Measurements from ENCODE around the gene MIAT. TPM values are rescaled to one million over a fixed set of nuclear protein-coding genes. Genes with fewer than 3 reads are reported as not detected.

MIAT gene
- total and polyA plus RNA-seq, 2 donors (not counting 3 experiments of a cell fraction or from before 2014, with no cell fraction given) = 0.03 to 0.80 TPM

DNA sequence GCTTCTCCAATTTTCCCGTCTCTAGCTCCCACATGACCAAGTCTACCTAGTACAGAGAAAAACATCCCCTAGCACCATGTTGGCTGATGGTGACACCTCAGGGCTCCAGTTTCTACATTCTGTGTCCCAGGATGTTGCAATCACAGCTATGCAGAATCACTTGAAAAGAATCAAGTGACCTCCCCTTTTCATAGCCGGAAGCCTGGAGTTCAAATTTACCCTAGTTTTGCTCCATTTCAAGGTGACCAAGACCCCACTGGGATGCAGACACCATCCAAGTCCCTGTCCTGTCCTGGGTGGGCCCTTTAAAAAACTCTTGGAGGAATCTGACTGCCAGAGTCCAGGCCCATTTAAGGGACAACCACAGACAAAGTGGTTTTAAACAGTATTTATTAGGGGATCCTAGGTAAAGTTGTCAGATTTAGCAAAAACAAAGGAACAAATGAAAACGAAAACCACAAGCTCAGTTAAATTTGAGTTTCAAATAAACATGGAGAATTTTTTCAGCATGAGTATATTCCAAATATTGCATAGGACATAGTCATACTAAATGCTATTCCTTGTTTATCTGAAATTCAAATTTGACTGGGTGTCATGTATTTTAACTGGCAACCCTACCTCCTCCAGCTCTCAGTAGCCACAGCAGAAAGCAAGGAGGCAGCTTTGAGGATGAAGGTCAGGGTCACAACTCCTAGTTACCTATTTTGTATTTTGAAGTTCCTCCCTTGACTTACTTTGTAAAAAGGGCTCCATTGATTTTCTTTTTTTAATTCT lies 52.4 kb downstream of the MIAT start:
- H4K20me1 ChIP-seq (replicated peaks; ENCODE audit: control insufficient read depth, extremely low read depth, insufficient read depth, low read length) = no peaks in the 10 kb centered on the region
- H2AFZ ChIP-seq (ENCODE audit: low read depth, low read length) = no peak overlapping the region
- H3K9me3 ChIP-seq (replicated peaks; ENCODE audit: control insufficient read depth, insufficient read depth, low read length) = no peaks in the 10 kb centered on the region
- H3K9me1 ChIP-seq (replicated peaks; ENCODE audit: control insufficient read depth, extremely low read depth, insufficient read depth, low read length) = no peaks in the 10 kb centered on the region
- H3K9ac ChIP-seq (replicated peaks; ENCODE audit: extremely low read depth, insufficient read depth, low read length) = no peak overlapping the region
- H3K4me2 ChIP-seq (ENCODE audit: insufficient read depth, low read length) = no peak overlapping the region
- no peak overlapping the region for H3K4me3 ChIP-seq (replicated peaks in 1 of 3; ENCODE audit: insufficient read depth in 1 of 3, low read depth in 1 of 3, low read length in 3 of 3)
- dilution Hi-C loops (cut with MboI; ENCODE audit: extremely low pct_ligation_motif_present, low sequenced_read_pairs) = no loop called here
- H3K27ac ChIP-seq (ENCODE audit: insufficient read depth, low read depth, low read length) = peak overlapping the region; percentile 19
- intact Hi-C loops (cut with micrococcal nuclease) = no loop called here
- no peaks in the 10 kb centered on the region for H3K79me2 ChIP-seq (ENCODE audit: control insufficient read depth, insufficient read depth, low read length)
- peaks cover 34% of the 10 kb centered on the region for H3K4me1 ChIP-seq (ENCODE audit: control insufficient read depth, extremely low read depth, insufficient read depth, low read length)
- BruUV-seq (replicated peaks) = no TSS peak
- no peaks in the 10 kb centered on the region for H3K36me3 ChIP-seq (ENCODE audit: control insufficient read depth in 2 of 2, extremely low read depth in 1 of 2, insufficient read depth in 2 of 2, low read length in 2 of 2)
- no peak for DNase-seq (ENCODE audit: low read depth, low spot score)
- no peaks in the 10 kb centered on the region for H3K27me3 ChIP-seq (ENCODE audit: control insufficient read depth in 2 of 2, insufficient read depth in 2 of 2, low read length in 2 of 2)
- POLR2A ChIA-PET = no interaction called here
- FAIRE-seq = no peak
- CTCF ChIA-PET = interaction anchor here (0.8 to 2.2 kb wide), 7 partner anchors 8 to 47 kb away, joined by 3 to 6 read pairs (median 4); no protein-coding TSS in a partner anchor
- TF ChIP-seq, protein P1, sequence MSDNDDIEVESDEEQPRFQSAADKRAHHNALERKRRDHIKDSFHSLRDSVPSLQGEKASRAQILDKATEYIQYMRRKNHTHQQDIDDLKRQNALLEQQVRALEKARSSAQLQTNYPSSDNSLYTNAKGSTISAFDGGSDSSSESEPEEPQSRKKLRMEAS (IDR thresholded peaks at IDR 0.05; ENCODE audit: insufficient read depth, insufficient read length) = no peak
- TF ChIP-seq EZH2 (IDR thresholded peaks at IDR 0.05; ENCODE audit: borderline replicate concordance, low read depth, low read length, severe bottlenecking) (no peak), GATA2 (IDR thresholded peaks at IDR 0.05; ENCODE audit: insufficient read depth, insufficient read length, low read depth, low read length) (no peak), POLR2AphosphoS5 (IDR thresholded peaks at IDR 0.05; ENCODE audit: insufficient read depth, low read depth, low read length) (no peak), FOS (IDR thresholded peaks at IDR 0.05; ENCODE audit: borderline replicate concordance, insufficient read depth, low read length) (no peak), MYC (IDR thresholded peaks at IDR 0.05; ENCODE audit: low read depth, low read length) (no peak), JUN (IDR thresholded peaks at IDR 0.05; ENCODE audit: borderline replicate concordance, insufficient read depth, insufficient read length, low read depth) (no peak), POLR2A (IDR thresholded peaks at IDR 0.05; ENCODE audit: low read depth, low read length) (no peak)
- TF ChIP-seq, protein P2, sequence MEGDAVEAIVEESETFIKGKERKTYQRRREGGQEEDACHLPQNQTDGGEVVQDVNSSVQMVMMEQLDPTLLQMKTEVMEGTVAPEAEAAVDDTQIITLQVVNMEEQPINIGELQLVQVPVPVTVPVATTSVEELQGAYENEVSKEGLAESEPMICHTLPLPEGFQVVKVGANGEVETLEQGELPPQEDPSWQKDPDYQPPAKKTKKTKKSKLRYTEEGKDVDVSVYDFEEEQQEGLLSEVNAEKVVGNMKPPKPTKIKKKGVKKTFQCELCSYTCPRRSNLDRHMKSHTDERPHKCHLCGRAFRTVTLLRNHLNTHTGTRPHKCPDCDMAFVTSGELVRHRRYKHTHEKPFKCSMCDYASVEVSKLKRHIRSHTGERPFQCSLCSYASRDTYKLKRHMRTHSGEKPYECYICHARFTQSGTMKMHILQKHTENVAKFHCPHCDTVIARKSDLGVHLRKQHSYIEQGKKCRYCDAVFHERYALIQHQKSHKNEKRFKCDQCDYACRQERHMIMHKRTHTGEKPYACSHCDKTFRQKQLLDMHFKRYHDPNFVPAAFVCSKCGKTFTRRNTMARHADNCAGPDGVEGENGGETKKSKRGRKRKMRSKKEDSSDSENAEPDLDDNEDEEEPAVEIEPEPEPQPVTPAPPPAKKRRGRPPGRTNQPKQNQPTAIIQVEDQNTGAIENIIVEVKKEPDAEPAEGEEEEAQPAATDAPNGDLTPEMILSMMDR (IDR thresholded peaks at IDR 0.05; ENCODE audit: extremely low read depth in 1 of 2, insufficient read depth in 1 of 2, low read depth in 1 of 2, low read length in 2 of 2) = no peak
